Uterus (tissue), 2 donors: Measurements from ENCODE around the gene ZNF804B.

Source experiments
- CTCF ChIP-seq, 4 experiments: fragments of 200-600 bp in 2 of 4; fragments of 450-650 bp in 2 of 4; sonication (generic) in 2 of 4; IDR thresholded peaks; one replicate each; pipeline ENCODE4 v1.5.1; 2016 to 2019; ENCODE audit warnings: antibody characterized with exemption in 4 of 4, mild to moderate bottlenecking in 2 of 4, moderate library complexity in 1 of 4
- POLR2A ChIP-seq, 2 donors: fragments of 450-650 bp; IDR thresholded peaks; one replicate each; pipeline ENCODE4 v1.6.1; 2016; ENCODE audit warnings: antibody characterized with exemption in 2 of 2, mild to moderate bottlenecking in 1 of 2, moderate library complexity in 1 of 2

- no peak for TF ChIP-seq POLR2A (IDR thresholded peaks at IDR 0.05)
- TF ChIP-seq CTCF (IDR thresholded peaks at IDR 0.05) = no peak
Observed at GRCh38 chr7:88791891-88792290, 32.4 kb downstream of the ZNF804B start.
